GM21717 (cell line): ENCODE data around the gene ATP7B.
A peak's percentile ranks its signal among the peaks of the same experiment; 100 is the strongest.

Experiments used
- ATAC-seq: cut with Tn5 transposase; IDR thresholded peaks from one replicate; pipeline ENCODE4 v1.9.1; 2021; ENCODE audit warnings: mild to moderate bottlenecking, moderate library complexity; ENCODE audit not compliant: unreplicated experiment

ATP7B gene

DNA sequence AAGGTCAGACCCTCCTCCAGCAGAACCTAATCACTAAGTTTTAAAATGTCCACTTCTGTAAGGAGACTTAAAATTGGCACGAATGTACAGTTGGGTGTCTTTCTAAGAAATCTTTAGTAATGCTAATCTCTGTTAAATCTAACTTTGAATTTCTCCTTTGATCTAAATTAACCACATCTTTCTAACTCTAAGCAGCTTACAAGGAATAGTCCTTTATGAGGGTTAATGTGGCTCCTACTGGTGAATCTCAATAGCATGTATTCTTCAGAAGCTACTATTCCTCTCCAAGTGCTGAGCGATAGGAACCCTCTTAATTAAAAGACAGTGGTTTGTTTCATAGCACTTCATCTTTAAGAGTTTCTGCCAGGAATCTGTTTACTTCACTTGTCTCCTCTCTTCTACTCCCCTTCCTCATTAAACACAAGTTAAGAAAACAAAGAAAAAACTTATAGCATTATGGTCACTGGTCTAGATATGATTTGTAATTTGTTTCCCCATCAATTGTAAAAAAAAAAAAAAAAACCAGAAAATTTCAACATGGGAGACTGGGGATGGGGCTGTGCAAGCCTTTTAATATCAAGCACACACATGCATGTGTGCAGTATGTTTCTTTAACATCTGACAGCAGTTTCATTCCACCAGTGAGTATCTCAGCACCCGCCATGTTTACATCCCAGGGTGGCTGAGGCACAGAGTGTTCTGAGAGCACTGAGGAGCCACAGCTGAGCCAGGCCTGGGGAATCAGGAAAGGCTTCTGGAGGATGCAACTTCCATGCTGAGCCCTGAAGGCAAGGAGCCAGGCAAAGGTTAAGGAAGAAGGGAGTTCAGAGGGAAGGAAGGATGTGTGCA is 57.7 kb downstream of the ATP7B start:
- ATAC-seq: no peak

DNA sequence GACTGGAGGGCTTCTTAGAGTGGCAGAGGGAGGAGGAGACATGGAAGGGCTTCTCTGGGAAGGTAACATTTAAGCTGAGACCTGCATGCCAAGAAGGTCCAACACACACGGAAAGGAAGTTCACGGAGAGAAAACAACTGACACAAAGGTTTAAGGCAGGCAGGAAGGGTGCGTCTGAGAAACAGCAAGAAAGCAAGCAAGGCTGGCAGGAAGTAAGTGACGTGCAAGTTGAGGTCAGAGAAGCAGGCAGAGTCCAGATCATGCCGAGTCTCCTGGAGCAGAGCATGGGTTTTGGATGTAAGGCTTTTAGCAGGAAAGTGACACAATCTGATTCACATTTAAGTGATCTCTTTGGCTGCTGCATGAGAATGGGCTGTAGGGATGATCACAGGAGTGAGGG is 60.5 kb downstream of the ATP7B start:
- no peak for ATAC-seq

DNA sequence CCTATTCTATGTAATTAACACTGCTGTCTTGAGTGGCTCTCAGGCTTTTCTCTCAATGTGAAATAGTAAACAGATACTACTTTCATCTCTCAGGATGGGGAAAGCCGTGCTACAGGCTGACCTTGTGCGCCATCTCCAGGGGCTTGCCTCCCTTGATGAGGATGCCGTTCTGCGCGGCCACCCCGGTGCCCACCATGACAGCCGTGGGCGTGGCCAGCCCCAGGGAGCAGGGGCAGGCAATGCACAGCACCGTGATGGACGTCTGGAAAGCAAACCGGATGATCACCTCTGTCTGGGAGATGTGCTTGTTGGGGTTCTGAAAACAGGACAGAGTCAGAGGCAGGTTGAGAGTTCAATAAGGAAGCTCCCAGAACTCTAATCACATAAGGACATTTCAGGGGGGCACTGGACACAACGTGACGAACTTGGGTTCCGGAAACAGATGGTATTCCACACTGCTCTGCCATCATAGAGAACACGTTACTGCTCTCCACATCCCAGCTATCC is 65.0 kb downstream of the ATP7B start:
- no peak for ATAC-seq

DNA sequence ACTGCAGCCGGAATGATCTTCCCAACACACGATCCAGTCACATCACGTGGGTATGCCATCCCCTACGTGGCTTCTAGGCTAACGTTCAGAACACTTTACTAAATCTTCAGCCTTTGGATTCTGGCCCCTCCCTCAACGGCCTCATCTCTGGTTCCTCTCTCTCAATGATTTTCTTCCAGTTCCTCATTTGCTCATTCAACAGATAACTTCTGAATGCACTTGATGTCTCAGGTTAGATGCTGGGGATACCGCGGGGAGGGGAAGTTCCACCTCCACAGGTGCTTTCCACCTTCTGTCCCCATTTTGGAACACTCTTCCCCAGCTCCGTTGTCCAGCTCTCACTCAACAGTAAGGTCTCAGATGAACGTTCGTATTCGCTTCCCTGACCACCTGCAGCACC is 66.1 kb downstream of the ATP7B start:
- peak; percentile 79 for ATAC-seq

DNA sequence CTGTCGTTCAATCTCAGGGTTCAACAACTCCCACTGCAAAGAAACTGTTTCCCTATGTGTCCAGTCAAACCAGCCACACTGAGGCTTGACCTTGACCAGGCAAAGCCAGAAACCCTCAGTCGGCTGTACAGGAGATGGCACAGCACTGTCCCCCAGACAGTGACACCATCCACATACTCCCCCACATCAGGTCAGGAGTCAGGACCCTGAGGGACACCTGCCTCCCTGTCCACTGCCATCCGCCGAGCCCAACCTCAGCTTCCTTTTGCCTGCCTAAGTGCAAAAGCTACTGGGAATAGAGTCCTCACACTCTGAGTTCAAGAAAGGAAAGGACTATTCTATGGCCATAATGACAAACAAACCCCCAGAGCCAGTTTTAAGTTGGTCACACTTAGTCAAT is 66.8 kb downstream of the ATP7B start:
- ATAC-seq: no peak

DNA sequence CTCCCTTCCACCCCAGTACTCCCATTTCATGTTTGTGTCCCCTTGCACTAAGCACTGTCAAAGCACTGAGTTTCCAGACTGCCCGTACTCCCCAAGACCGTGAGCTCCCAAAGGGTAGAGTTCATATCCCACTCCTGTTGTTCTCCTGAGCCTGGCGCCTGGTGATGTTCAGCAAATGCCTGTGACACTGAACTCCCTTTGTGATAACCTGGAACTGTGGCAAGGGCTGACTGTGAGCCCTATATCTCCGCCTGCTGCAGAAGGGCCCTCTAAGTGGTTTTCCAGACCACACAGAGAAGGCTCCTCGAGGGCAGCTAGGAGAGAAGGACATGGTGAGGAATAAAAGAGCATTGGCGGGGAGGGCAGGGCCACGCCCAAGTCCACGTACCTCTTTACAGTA is 67.5 kb downstream of the ATP7B start:
- ATAC-seq: no peak

DNA sequence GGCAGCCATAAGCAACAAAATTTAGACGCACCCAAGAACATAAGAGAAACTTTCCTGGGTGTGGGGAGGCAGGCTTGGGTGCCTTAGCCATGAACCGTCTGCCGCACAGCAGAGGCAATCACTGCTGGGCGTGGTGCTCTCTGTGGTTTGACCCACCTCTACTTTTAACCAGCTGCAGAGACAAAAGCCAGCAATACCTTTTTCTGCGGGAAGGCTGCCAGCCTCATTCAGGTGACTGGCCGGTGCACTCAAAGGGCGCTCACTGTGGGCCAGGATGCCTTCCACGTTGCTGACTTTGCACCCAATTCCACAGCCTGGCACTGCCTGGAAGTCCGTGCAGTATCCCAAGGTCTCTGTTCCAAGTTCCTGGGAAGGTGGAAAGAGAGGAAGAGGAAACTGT is 69.1 kb downstream of the ATP7B start:
- no peak for ATAC-seq

DNA sequence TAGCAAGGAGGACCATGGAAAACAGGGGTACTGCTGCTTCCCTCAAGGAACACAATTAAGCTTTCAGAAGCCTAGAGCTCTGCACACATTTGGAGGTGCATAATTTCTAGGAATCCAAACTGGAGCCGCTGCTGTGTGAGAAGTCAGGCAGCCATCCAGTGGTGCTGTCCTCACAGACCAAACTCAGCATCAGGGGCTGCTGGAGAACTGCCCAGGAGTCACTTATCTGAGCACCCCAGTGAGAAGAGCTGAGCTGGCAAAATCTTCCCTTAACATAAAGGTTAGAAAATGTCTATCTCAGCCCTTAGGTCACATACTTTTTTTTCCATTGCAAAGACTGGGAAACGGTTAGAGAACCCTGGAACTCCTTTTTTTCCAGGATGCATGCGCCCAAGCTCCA is 72.8 kb downstream of the ATP7B start:
- ATAC-seq: no peak

DNA sequence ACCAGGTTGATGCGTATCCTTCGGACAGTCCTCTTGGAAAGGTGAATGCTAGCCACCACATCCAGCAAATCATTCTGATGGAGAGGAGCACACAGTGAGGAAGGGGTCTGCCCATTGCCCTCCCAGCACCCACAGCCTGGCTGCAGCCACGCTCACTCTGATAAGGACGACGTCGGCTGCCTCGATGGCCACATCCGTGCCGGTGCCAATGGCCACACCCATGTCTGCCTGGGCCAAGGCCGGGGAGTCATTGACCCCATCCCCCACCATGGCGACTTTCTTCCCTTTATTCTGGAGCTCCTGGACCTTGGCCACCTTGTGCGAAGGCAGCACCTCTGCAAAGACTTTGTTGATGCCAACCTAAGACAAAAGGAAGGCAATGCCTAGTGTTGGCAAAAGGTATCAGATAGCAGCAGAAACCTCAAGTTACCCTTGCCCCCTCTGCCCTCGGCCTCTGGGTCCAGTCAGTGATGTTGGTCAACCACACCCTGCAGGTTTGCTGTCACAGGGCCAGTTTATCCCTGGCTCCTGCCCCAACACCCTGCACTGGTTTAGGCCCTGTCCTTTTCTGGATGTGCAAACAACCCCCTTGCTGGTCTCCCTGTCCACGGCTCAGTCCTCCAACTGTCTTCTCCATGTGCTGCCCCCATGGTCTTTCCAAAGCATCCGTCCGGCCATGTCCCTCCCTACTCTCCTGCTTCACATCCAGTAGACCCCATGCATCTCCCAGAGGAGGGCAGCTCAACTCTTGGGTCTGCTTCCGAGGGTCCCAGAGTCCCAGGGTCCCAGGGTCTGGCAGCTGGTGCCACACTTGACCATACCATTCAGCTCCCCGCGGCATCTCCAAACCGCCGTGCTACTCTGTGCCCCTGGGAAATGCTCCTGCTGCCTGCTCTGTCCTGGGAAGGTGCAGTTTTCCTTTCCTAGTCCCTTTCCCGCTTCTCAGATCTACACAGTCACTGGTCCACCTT is 73.6 kb downstream of the ATP7B start:
- no peak for ATAC-seq

DNA sequence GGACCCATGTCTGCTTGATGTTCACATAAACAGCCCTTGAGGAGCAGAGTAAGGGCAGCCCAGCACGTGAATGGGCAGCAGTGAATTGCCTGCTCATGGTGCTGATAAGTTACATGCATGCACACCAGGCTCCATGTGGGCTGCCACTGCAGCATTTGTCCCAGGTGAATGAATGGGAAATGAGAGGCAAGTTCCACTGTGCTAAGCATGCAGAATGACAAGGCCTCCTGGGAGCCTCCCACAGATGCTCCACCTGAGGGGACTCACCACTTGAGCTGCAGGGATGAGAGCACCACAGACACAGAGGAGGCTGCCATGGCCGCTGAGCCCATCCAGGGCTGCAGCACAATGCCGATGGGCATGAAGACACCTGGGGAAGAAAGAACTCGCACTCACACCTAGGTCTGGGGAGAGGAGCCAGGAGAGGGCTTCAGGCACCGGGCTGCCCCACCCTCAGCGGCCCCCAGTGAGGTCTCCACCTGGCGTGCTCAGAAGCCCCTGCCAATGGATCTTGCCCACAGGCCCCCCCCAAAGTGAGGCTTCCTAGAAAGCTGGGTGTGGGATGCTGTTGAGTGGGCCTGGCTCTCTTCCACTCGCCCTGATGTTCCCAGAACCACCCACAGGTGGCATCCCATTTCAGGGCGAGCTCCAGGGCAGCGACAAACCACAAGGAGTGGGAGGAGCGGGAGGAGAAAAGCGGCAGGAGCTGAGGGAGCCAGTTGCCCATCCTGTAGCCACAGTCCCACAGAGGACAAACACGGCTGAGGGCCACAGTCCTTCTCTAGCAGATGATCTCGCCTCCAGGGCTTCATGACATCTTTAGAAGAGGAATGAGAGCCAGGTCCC is 75.7 kb downstream of the ATP7B start:
- ATAC-seq: no peak

DNA sequence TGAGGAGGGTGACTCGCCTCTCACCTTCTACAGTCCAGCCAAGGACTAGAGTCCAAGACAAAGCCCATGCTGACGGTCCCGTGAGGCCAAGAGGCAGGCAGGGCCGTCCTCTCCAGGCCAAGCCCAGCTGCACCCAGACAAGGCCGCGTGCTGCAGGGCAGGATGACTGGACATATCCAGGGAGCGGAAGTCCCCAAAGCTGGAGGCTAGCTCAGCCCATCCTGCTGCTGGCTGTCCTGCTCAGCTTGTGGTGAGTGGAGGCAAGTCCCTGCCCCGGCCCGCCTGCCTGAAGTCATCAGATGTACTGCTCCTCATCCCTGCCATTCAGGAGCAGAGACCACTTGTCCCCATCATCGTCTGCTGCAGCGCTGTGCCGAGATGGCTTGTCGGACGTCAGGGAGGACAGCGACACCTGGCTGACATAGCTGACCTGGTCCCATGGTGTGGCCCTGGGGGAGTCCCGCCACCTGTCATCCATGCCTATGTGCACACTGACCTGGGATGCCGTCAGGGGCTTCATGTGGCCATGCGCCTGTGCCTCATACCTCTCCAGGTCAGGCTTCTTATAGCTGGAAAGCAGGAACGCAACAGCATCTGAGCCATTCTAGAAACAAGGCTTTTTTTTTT is 76.7 kb downstream of the ATP7B start:
- no peak for ATAC-seq

DNA sequence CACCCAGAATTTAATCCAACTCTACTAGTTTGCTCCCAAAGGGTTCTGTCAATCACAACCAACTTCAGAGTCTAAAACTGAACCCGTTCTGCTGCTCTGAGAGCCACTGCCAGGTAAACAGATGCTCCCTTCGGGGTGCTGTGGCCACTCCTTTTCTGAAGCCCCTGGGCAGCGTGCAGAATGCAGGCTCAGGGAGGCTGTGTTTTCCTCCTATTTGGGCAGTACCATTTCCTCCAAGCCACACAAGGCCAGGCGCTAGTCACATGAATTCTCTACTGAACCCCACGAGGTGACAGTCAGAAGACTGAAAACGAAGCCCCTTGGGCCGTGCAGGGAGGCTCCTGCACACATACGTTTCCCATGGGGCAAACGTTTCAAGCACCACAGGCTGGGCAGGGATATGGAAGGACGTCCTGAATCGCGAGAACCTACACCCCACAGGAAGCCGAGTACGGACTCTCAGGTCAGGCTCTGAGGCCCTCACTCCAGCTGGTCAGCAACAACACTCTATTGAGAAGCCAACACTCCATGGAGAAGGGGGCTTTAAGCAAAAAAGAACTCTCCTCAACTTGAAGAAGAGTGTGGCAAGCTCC is 77.7 kb downstream of the ATP7B start:
- no peak for ATAC-seq

DNA sequence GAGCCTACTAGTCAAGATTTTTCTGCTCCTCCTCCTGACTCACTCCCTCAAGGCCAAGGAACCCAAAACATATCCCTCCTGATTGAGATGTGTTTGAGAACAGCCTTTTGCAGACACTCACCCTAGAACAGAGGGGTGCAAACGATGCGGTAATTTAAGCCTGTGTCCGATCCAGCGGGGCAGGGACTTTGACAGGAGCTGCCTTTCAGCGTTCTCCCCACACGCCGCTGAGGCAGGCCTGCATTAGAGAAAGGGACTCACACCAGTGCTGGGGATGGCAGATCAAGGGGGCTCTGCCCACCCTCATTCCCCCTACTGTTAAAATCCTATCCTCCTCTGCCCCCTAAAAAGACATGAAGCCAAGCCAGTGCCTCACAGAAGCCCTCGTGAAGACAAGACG is 79.0 kb downstream of the ATP7B start:
- ATAC-seq: no peak

DNA sequence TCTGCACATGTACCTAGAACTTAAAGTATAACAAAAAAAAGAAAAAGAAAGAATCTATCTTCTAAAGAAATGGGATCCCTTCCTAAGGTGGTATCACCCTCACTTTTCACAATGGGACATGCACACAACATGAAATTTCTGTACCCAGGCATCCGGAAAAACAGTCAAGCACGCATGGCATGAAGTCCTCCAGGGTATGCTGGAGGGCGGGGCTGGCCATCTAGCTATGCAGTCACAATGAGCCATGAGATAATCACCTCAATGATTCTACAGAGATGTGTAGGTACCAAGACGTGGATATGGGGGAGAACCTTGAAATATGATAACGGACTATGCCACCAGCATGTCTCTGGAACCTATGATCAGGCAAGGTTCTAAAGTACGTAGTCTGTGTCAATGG is 79.6 kb downstream of the ATP7B start:
- ATAC-seq: no peak

DNA sequence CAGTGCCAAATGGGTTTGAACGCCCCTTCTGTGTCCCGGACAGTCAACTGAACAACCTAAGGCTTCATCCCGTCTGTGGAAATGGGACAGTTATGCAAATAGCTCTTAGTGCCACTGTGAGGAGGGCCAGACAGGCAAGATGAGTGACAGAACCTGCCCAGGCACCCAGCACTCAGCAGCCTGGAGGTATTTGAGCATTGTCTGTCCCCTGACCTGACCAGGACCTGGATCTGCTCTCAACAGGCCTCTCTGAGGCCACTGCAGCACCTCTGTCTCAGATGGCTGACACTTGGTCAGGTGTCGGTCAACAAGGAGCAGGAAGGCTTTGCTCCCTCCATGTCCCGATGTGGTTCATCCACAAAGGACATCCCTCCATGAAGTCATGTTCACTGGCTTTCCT is 81.6 kb downstream of the ATP7B start:
- no peak for ATAC-seq

DNA sequence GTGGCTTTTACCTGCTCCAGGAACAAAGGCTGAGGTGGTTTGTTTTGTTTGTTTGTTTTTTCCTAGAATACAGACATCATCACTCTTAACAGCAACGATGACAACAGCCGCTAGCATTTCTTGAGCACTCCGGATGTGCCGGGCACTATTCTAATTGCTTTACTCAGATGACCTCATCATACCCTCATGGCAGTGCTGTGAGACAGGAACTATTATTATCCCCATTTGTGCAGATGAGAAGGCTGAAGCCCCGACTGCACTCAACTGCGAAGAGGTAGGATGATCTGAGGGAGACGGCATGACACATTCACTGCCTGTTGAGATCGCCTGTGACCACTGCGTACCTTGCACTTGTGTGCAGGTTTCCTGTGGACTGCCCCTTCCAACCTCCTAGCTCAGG is 83.0 kb downstream of the ATP7B start:
- ATAC-seq: peak; percentile 41

DNA sequence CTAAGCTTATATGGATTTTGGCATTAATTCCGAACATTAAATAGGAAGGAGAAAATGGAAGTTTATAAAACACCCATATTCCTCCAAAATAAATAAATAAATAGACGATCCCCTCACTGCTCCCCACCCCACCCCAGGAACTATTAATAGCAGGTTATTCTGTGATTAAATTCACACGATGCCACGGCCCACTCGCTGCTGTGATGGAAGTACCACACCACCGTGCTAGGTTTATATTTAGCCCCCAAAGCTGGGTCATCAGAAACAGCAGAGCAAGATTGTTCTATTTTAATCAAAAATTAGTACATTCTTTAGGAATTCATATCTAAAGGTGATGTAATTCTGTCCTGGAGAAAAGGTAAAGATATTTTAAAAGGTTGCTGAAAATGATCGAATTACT is 84.1 kb downstream of the ATP7B start:
- ATAC-seq: no peak

DNA sequence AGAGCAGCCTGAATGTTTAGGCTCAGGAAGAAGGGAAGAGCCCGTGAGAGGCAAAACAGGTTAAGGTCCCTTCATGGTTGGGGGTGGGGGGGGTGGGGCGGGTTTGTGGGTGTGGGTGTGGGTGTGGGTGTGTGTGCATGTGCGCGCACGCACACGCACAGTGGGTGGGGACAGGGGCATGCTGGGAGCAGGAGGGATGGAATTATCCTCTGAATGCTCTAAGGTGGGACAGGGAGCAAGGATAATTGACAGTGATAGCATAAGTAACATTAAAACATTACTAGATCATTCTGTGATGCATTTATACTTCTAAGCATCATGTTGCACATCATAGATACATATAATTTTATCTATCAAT is 84.7 kb downstream of the ATP7B start:
- no peak for ATAC-seq

DNA sequence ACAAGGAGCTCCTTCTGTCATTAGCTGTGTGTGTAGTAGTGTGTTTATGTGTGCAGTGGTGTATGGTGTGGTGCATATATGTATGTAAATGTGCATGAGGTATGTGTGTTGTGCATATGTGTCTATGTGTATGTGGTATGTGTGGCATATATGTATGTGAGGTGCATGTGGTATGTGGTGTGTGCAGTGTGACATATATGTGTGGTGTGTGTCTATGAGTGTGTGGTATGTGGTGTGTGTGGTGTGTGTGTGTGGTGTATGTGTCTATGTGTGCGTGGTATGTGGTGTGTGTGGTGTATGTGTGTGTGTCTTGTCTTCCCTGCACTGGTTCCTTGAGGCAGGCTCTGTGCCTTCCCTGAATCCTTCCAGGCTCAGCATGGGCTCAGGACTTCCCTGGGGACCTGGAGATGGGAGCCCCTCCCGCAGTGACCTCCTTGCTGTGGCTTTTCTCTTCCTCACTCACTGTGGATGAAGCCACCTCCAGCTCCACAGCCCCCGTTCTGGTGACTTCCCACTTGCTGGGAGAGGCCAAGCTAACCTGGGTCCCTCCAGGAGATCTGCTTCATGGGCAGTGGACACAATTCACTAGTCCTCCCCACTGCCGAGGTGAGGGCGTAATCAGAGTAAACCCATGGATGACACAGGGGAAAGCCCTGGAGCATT is 85.3 kb downstream of the ATP7B start:
- ATAC-seq: no peak
